Fibroblast of lung (primary cell): Measurements from ENCODE around the gene LGI2. TPM values are rescaled to one million over a fixed set of nuclear protein-coding genes. Genes with fewer than 3 reads are reported as not detected.

Source experiments
- DNase-seq, 2 donors: peaks; one replicate each; pipeline versions ENCODE4 v3.0.0 to v3.0.0-alpha.2; 2010; ENCODE audit warnings: low read depth in 2 of 2
- H2AFZ ChIP-seq: 2 replicates; pipeline ENCODE4 v1.5.1; 2012; ENCODE audit warnings: low read length, control low read depth, inconsistent platforms
- H3K27ac ChIP-seq: 2 replicates; pipeline ENCODE4 v1.5.1; 2011; ENCODE audit warnings: low read length, control low read depth; ENCODE audit not compliant: insufficient read depth
- H3K27me3 ChIP-seq: 2 replicates; pipeline ENCODE4 v1.5.1; 2011; ENCODE audit warnings: mild to moderate bottlenecking, low read length; ENCODE audit not compliant: control insufficient read depth, insufficient read depth
- H3K36me3 ChIP-seq: 2 replicates; pipeline ENCODE4 v1.5.1; 2011; ENCODE audit warnings: low read length; ENCODE audit not compliant: control insufficient read depth, insufficient read depth
- H3K4me1 ChIP-seq: 2 replicates; pipeline ENCODE4 v1.5.1; 2011; ENCODE audit warnings: low read length; ENCODE audit not compliant: control insufficient read depth, insufficient read depth; ENCODE audit errors: extremely low read depth
- H3K4me2 ChIP-seq: 2 replicates; pipeline ENCODE4 v1.5.1; 2011; ENCODE audit warnings: low read length, control low read depth; ENCODE audit not compliant: insufficient read depth; ENCODE audit errors: extremely low read depth
- H3K4me3 ChIP-seq, 4 experiments: fragments of 200-600 bp in 1 of 4; sonication (generic) in 1 of 4; replicated peaks in 1 of 4; 2 replicates each; pipeline ENCODE4 v1.5.1; 2011 to 2016; ENCODE audit warnings: low read length in 4 of 4, low read depth in 3 of 4, mild to moderate bottlenecking in 3 of 4, control low read depth in 2 of 4, inconsistent platforms in 1 of 4, mixed read lengths in 1 of 4; ENCODE audit not compliant: insufficient read depth in 1 of 4; ENCODE audit errors: control extremely low read depth in 1 of 4
- H3K79me2 ChIP-seq: 2 replicates; pipeline ENCODE4 v1.5.1; 2012; ENCODE audit warnings: mild to moderate bottlenecking, low read length, inconsistent platforms; ENCODE audit not compliant: control insufficient read depth, insufficient read depth
- H3K9ac ChIP-seq: 2 replicates; pipeline ENCODE4 v1.5.1; 2011; ENCODE audit warnings: mild to moderate bottlenecking, low read length, control low read depth; ENCODE audit not compliant: insufficient read depth
- H3K9me3 ChIP-seq: 2 replicates; pipeline ENCODE4 v1.5.1; 2012; ENCODE audit warnings: low read depth, low read length; ENCODE audit not compliant: control insufficient read depth, insufficient read depth
- H4K20me1 ChIP-seq: 2 replicates; pipeline ENCODE4 v1.5.1; 2011; ENCODE audit warnings: low read length; ENCODE audit not compliant: control insufficient read depth, insufficient read depth; ENCODE audit errors: extremely low read depth
- CTCF ChIP-seq, 2 donors: IDR thresholded peaks in 1 of 2; conservative IDR thresholded peaks in 1 of 2; 1 replicate in 1 of 2; 2 replicates in 1 of 2; pipeline ENCODE4 v1.5.1; 2011 to 2012; ENCODE audit warnings: low read length in 2 of 2, control low read depth in 1 of 2, inconsistent platforms in 1 of 2, low read depth in 1 of 2, mild to moderate bottlenecking in 1 of 2
- EZH2 ChIP-seq: IDR thresholded peaks from 2 replicates; pipeline ENCODE4 v1.5.1; 2012; ENCODE audit warnings: low read length, control low read depth, mild to moderate bottlenecking; ENCODE audit errors: missing control alignments
- polyA plus RNA-seq, 2 donors: library from polyadenylated mRNA; depleted of rRNA in 1 of 2; stranded (reverse) in 1 of 2; unstranded in 1 of 2; fragments of >200 nt; gene quantifications; 2 replicates each; pipeline ENCODE4 v1.2.1, GENCODE V29; 2011 to 2012; ENCODE audit warnings: missing spikeins in 1 of 2
- total RNA-seq: library from RNA; depleted of rRNA; stranded (reverse); fragments of >200 nt; gene quantifications from 2 replicates; pipeline ENCODE4 v1.2.1, GENCODE V29; 2014

Gene LGI2
- total and polyA plus RNA-seq, 2 donors (not counting 1 experiment from before 2014, with no cell fraction given) = under 0.01 TPM; not detected in 1

- H3K27me3 ChIP-seq = no peaks in the 10 kb centered on the region
- H2AFZ ChIP-seq = no peak overlapping the region
- TF ChIP-seq EZH2 = no peak
- no peak for TF ChIP-seq CTCF (conservative IDR thresholded peaks at IDR 0.05 in 1 of 2, IDR thresholded peaks at IDR 0.05 in 1 of 2; ENCODE audit: low read depth in 1 of 2, low read length in 2 of 2)
- H3K4me2 ChIP-seq = no peak overlapping the region
- H3K79me2 ChIP-seq = no peaks in the 10 kb centered on the region
- no peaks in the 10 kb centered on the region for H3K4me1 ChIP-seq
- H3K36me3 ChIP-seq = no peaks in the 10 kb centered on the region
- no peak overlapping the region for H3K27ac ChIP-seq
- no peaks in the 10 kb centered on the region for H4K20me1 ChIP-seq
- H3K9ac ChIP-seq = no peak overlapping the region
- DNase-seq = no peak
- no peaks in the 10 kb centered on the region for H3K9me3 ChIP-seq
- no peak overlapping the region for H3K4me3 ChIP-seq
Measured at GRCh38 chr4:25063116-25063515, 32.4 kb upstream of the LGI2 start.

GRCh38 chr4:25062098-25062497, 31.4 kb upstream of the LGI2 start:
- DNase-seq = no peak
- Histone ChIP-seq H3K4me3 (no peak overlapping the region), H3K79me2 (no peaks in the 10 kb centered on the region), H3K4me2 (no peak overlapping the region), H3K27me3 (peaks cover under 1% of the 10 kb centered on the region), H3K9me3 (no peaks in the 10 kb centered on the region), H3K4me1 (no peaks in the 10 kb centered on the region), H3K27ac (no peak overlapping the region), H2AFZ (no peak overlapping the region), H3K36me3 (no peaks in the 10 kb centered on the region), H4K20me1 (no peaks in the 10 kb centered on the region), H3K9ac (no peak overlapping the region)
- TF ChIP-seq CTCF (conservative IDR thresholded peaks at IDR 0.05 in 1 of 2, IDR thresholded peaks at IDR 0.05 in 1 of 2; ENCODE audit: low read depth in 1 of 2, low read length in 2 of 2) (no peak), EZH2 (no peak)

GRCh38 chr4:25061602-25062001, 30.9 kb upstream of the LGI2 start:
- TF ChIP-seq EZH2 = no peak
- no peak for TF ChIP-seq CTCF (conservative IDR thresholded peaks at IDR 0.05 in 1 of 2, IDR thresholded peaks at IDR 0.05 in 1 of 2; ENCODE audit: low read depth in 1 of 2, low read length in 2 of 2)
- no peaks in the 10 kb centered on the region for H4K20me1 ChIP-seq
- no peaks in the 10 kb centered on the region for H3K79me2 ChIP-seq
- no peak overlapping the region for H3K27ac ChIP-seq
- peaks cover 2% of the 10 kb centered on the region for H3K27me3 ChIP-seq
- H3K9ac ChIP-seq = no peak overlapping the region
- no peak overlapping the region for H3K4me3 ChIP-seq
- H3K36me3 ChIP-seq = no peaks in the 10 kb centered on the region
- H3K4me1 ChIP-seq = no peaks in the 10 kb centered on the region
- no peak for DNase-seq
- no peaks in the 10 kb centered on the region for H3K9me3 ChIP-seq
- no peak overlapping the region for H3K4me2 ChIP-seq
- H2AFZ ChIP-seq = no peak overlapping the region
